HG03432 (cell line): ENCODE measurements around the gene CMTM1.
"Not testable (repeated sequence)": the region's sequence is repeated elsewhere in the genome, so short reads cannot be mapped to it uniquely, and the experiment has no call there.

Source experiments
- ATAC-seq: cut with Tn5 transposase; IDR thresholded peaks from one replicate; pipeline ENCODE4 v1.9.1; 2021; ENCODE audit warnings: mild to moderate bottlenecking, moderate library complexity; ENCODE audit not compliant: unreplicated experiment

CMTM1 gene

GRCh38 chr16:66610111-66610820, 44.0 kb downstream of the CMTM1 start:
- no peak for ATAC-seq

GRCh38 chr16:66611911-66612310, 45.7 kb downstream of the CMTM1 start:
- not testable (repeated sequence) for ATAC-seq

- no peak for ATAC-seq
Observed at GRCh38 chr16:66612422-66612821, 46.2 kb downstream of the CMTM1 start.

GRCh38 chr16:66614161-66614802, 48.0 kb downstream of the CMTM1 start:
- ATAC-seq = no peak

- no peak for ATAC-seq
Observed at GRCh38 chr16:66616169-66616568, 49.9 kb downstream of the CMTM1 start.

GRCh38 chr16:66616592-66616991, 50.4 kb downstream of the CMTM1 start:
- no peak for ATAC-seq

GRCh38 chr16:66617010-66617434, 50.8 kb downstream of the CMTM1 start:
- no peak for ATAC-seq

- no peak for ATAC-seq
Observed at GRCh38 chr16:66617728-66618127, 51.5 kb downstream of the CMTM1 start.

GRCh38 chr16:66618588-66619375, 52.5 kb downstream of the CMTM1 start:
- ATAC-seq = no peak

- ATAC-seq = no peak
Observed at GRCh38 chr16:66619534-66620428, 53.5 kb downstream of the CMTM1 start.

- ATAC-seq = no peak
Observed at GRCh38 chr16:66620429-66620795, 54.2 kb downstream of the CMTM1 start.

- no peak for ATAC-seq
Observed at GRCh38 chr16:66621973-66622372, 55.7 kb downstream of the CMTM1 start.

- no peak for ATAC-seq
Observed at GRCh38 chr16:66622863-66623262, 56.6 kb downstream of the CMTM1 start.

GRCh38 chr16:66623755-66624154, 57.5 kb downstream of the CMTM1 start:
- ATAC-seq = no peak

GRCh38 chr16:66627611-66628378, 61.6 kb downstream of the CMTM1 start:
- not testable (repeated sequence) for ATAC-seq
